Eye (tissue), 1 donor: ENCODE results near the gene WNT4.
A peak's percentile ranks its signal among the peaks of the same experiment; 100 is the strongest.
"Not testable (repeated sequence)": the region's sequence is repeated elsewhere in the genome, so short reads cannot be mapped to it uniquely, and the experiment has no call there.

Experiments used
- DNase-seq: peaks from one replicate; pipeline ENCODE4 v3.0.0-alpha.2; 2015

Gene WNT4

GRCh38 chr1:22107126-22107525 lies 35.8 kb downstream of the WNT4 start:
- DNase-seq = no peak

- peak; percentile 76 for DNase-seq
These were observed 37.2 kb downstream of the WNT4 start for GRCh38 chr1:22105611-22106207.

- DNase-seq = no peak
These were observed 37.9 kb downstream of the WNT4 start for GRCh38 chr1:22104865-22105437.

GRCh38 chr1:22104094-22104493 lies 38.8 kb downstream of the WNT4 start:
- no peak for DNase-seq

- DNase-seq = no peak
These were observed 40.2 kb downstream of the WNT4 start for GRCh38 chr1:22102746-22103145.

- DNase-seq = no peak
These were observed 40.9 kb downstream of the WNT4 start for GRCh38 chr1:22101995-22102394.

- no peak for DNase-seq
These were observed 41.7 kb downstream of the WNT4 start for GRCh38 chr1:22101199-22101598.

- DNase-seq = no peak
These were observed 42.7 kb downstream of the WNT4 start for GRCh38 chr1:22100168-22100567.

GRCh38 chr1:22098752-22099151 lies 44.1 kb downstream of the WNT4 start:
- no peak for DNase-seq

- DNase-seq = no peak
These were observed 46.4 kb downstream of the WNT4 start for GRCh38 chr1:22096463-22096862.

GRCh38 chr1:22096036-22096435 lies 46.9 kb downstream of the WNT4 start:
- no peak for DNase-seq

- no peak for DNase-seq
These were observed 49.4 kb downstream of the WNT4 start for GRCh38 chr1:22093513-22093912.

GRCh38 chr1:22092026-22092768 lies 50.7 kb downstream of the WNT4 start:
- DNase-seq = not testable (repeated sequence)

- no peak for DNase-seq
These were observed 52.0 kb downstream of the WNT4 start for GRCh38 chr1:22090867-22091266.

- DNase-seq = no peak
These were observed 53.1 kb downstream of the WNT4 start for GRCh38 chr1:22089787-22090186.

GRCh38 chr1:22089134-22089571 lies 53.7 kb downstream of the WNT4 start:
- DNase-seq = no peak

- no peak for DNase-seq
These were observed 54.6 kb downstream of the WNT4 start for GRCh38 chr1:22088331-22088730.

GRCh38 chr1:22080191-22080590 lies 62.7 kb downstream of the WNT4 start:
- DNase-seq = no peak

GRCh38 chr1:22078133-22078532 lies 64.8 kb downstream of the WNT4 start:
- DNase-seq = no peak

- no peak for DNase-seq
These were observed 65.2 kb downstream of the WNT4 start for GRCh38 chr1:22077728-22078127.

- no peak for DNase-seq
These were observed 66.6 kb downstream of the WNT4 start for GRCh38 chr1:22076346-22076745.

- no peak for DNase-seq
These were observed 67.2 kb downstream of the WNT4 start for GRCh38 chr1:22075718-22076117.

- DNase-seq = no peak
These were observed 68.1 kb downstream of the WNT4 start for GRCh38 chr1:22074803-22075202.

- DNase-seq = no peak
These were observed 71.4 kb downstream of the WNT4 start for GRCh38 chr1:22071511-22071910.
